Raji (cell line): ENCODE data around the gene IRF2.

Experiments used
- POLR2A ChIP-seq: IDR thresholded peaks from 2 replicates; pipeline ENCODE4 v1.6.1; 2011; ENCODE audit warnings: low read depth, low read length, control low read depth; ENCODE audit not compliant: insufficient read depth

The IRF2 gene

GRCh38 chr4:184386271-184386781 lies 88.0 kb downstream of the IRF2 start:
- no peak for TF ChIP-seq POLR2A

GRCh38 chr4:184385705-184386141 lies 88.6 kb downstream of the IRF2 start:
- TF ChIP-seq POLR2A, result no peak

GRCh38 chr4:184384810-184385557 lies 89.4 kb downstream of the IRF2 start:
- TF ChIP-seq POLR2A, result no peak

- TF ChIP-seq POLR2A, result 0 out of 2 replicates have a peak, but pooled peaks have one; percentile 21
Observed at GRCh38 chr4:184384056-184384809, 90.1 kb downstream of the IRF2 start.

- TF ChIP-seq POLR2A, result no peak
Observed at GRCh38 chr4:184383497-184384055, 90.8 kb downstream of the IRF2 start.

- TF ChIP-seq POLR2A, result no peak
Observed at GRCh38 chr4:184382189-184382846, 92.0 kb downstream of the IRF2 start.

- no peak for TF ChIP-seq POLR2A
Observed at GRCh38 chr4:184380707-184381106, 93.6 kb downstream of the IRF2 start.

GRCh38 chr4:184376923-184377322 lies 97.4 kb downstream of the IRF2 start:
- no peak for TF ChIP-seq POLR2A

GRCh38 chr4:184376126-184376838 lies 98.1 kb downstream of the IRF2 start:
- TF ChIP-seq POLR2A, result no peak

GRCh38 chr4:184375027-184375426 lies 99.3 kb downstream of the IRF2 start:
- no peak for TF ChIP-seq POLR2A

GRCh38 chr4:184373886-184374405 lies 100.4 kb downstream of the IRF2 start:
- no peak for TF ChIP-seq POLR2A

- no peak for TF ChIP-seq POLR2A
Observed at GRCh38 chr4:184371390-184371787, 103.0 kb downstream of the IRF2 start.

- TF ChIP-seq POLR2A, result no peak
Observed at GRCh38 chr4:184370711-184371389, 103.5 kb downstream of the IRF2 start.

- no peak for TF ChIP-seq POLR2A
Observed at GRCh38 chr4:184369871-184370270, 104.5 kb downstream of the IRF2 start.
